ENCODE data around the gene BAHCC1. TPM values are rescaled to one million over a fixed set of nuclear protein-coding genes. Genes with fewer than 3 reads are reported as not detected.
"Not testable (repeated sequence)": the region's sequence is repeated elsewhere in the genome, so short reads cannot be mapped to it uniquely, and the experiment has no call there.

BAHCC1 gene
- total RNA-seq, 1 experiment from 2014 or later, result 11.6 TPM

GRCh38 chr17:81413497-81414135, 18.4 kb downstream of the BAHCC1 start:
- no peak for DNase-seq (ENCODE audit: low spot score)

GRCh38 chr17:81414756-81415516, 19.7 kb downstream of the BAHCC1 start:
- no peak for DNase-seq (ENCODE audit: low spot score)

GRCh38 chr17:81415681-81416080, 20.4 kb downstream of the BAHCC1 start:
- no peak for DNase-seq (ENCODE audit: low spot score)

- no peak for DNase-seq (ENCODE audit: low spot score)
These were observed 21.4 kb downstream of the BAHCC1 start for GRCh38 chr17:81416612-81417011.

- DNase-seq (ENCODE audit: low spot score), result no peak
These were observed 22.0 kb downstream of the BAHCC1 start for GRCh38 chr17:81417049-81417878.

GRCh38 chr17:81417879-81418709, 22.8 kb downstream of the BAHCC1 start:
- DNase-seq (ENCODE audit: low spot score), result no peak

- DNase-seq (ENCODE audit: low spot score), result peak; percentile 55
These were observed 23.6 kb downstream of the BAHCC1 start for GRCh38 chr17:81418710-81419318.

DNA sequence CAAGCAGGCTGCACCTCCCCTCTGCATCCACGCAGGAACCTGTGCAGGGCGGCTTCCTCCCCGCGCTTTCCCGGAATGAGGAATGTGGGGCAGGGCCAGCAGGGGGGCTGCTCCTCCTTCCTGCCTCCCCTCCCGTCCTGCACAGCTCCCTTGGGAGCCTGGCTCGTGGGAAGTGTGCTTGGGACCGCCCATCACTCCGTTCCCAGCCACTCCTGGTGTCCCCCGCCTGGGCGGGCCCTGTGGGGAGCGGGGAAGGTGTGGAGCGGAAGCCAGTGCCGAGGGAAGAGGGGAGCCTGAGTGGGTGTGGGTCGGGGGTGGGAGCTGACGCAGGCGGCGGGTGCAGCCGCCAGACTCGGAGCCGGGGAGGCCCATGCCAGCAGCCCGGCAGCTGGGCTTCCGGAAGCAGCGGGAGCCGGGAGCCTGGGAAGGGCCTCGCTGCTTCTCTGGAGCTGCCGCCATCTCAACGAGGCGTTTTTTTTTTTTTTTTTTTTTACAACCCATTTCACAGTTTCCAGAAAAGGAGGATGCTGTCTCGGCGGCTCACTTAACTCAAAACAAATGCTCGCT, 24.1 kb downstream of the BAHCC1 start:
- DNase-seq (ENCODE audit: low spot score), result peak; percentile 79

- DNase-seq (ENCODE audit: low spot score), result peak; percentile 51
These were observed 24.9 kb downstream of the BAHCC1 start for GRCh38 chr17:81419886-81420768.

DNA sequence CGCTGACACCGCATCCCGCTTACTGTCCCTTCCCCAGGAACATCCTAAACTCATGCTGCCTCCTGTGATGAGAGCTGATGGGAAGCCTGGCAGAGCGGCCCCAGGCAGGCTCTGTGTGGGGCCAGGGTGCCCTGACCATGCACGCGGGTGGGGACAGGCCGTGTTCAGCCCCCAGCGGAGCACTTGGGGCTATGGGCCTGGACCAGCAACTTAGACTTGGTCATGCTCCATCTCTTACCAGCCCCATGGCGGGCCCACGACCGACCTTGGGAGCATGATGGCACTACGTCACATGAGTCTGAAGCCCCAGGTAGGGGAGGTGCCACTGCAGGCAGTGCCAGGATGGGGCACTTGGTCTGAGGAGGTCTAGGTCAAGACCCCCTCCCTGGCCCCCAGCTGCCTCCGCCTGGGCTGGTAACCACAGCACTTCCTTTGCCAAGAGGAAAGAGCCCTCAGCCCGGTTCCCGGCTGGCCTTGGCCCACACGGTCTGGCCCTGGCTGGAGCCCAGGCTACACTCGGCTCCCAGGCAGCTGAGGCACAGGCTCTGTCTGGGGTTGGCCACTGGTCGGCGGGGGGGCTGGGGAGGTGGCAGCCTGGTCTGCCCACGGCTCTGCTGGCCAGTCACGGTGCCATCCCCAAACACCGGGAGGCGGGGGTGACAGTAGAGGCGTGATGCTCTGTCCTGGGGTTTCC, 25.7 kb downstream of the BAHCC1 start:
- DNase-seq (ENCODE audit: low spot score), result no peak

- DNase-seq (ENCODE audit: low spot score), result peak; percentile 42
These were observed 27.8 kb downstream of the BAHCC1 start for GRCh38 chr17:81422776-81423697.

GRCh38 chr17:81423698-81424071, 28.4 kb downstream of the BAHCC1 start:
- no peak for DNase-seq (ENCODE audit: low spot score)

GRCh38 chr17:81424151-81425017, 29.1 kb downstream of the BAHCC1 start:
- DNase-seq (ENCODE audit: low spot score), result no peak

DNA sequence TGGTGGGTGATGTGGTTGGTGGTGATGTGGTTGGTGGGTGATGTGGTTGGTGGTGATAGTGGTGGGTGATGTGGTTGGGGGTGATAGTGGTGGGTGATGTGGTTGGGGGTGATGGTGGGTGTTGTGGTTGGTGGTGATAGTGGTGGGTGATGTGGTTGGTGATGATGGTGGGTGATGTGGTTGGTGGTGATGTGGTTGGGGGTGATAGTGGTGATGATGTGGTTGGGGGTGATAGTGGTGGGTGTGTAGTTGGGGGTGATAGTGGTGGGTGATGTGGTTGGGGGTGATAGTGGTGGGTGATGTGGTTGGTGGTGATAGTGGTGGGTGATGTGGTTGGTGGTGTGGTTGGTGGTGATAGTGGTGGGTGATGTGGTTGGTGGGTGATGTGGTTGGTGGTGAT, 29.8 kb downstream of the BAHCC1 start:
- DNase-seq (ENCODE audit: low spot score), result not testable (repeated sequence)

- not testable (repeated sequence) for DNase-seq (ENCODE audit: low spot score)
These were observed 30.6 kb downstream of the BAHCC1 start for GRCh38 chr17:81425716-81426392.

Measured in HT-29 (cell line).